HEK293T (cell line): Measurements from ENCODE around the gene SUCLG2.

ENCODE experiments used
- BHLHE40 ChIP-seq: fragments of 450-650 bp; IDR thresholded peaks from 2 replicates; pipeline ENCODE4 v1.6.1; 2016; ENCODE audit warnings: mild to moderate bottlenecking, moderate library complexity, borderline replicate concordance
- ELF4 ChIP-seq: fragments of 450-650 bp; IDR thresholded peaks from 2 replicates; pipeline ENCODE4 v1.6.1; 2017; ENCODE audit warnings: antibody characterized with exemption
- FOXM1 ChIP-seq: fragments of 450-650 bp; IDR thresholded peaks from 2 replicates; pipeline ENCODE4 v1.6.1; 2017; ENCODE audit warnings: mild to moderate bottlenecking, borderline replicate concordance
- NFRKB ChIP-seq: fragments of 450-650 bp; IDR thresholded peaks from 2 replicates; pipeline ENCODE4 v1.6.1; 2016; ENCODE audit warnings: mild to moderate bottlenecking, moderate library complexity
- PKNOX1 ChIP-seq: fragments of 450-650 bp; IDR thresholded peaks from 2 replicates; pipeline ENCODE4 v1.6.1; 2016
- SP1 ChIP-seq: fragments of 450-650 bp; IDR thresholded peaks from 2 replicates; pipeline ENCODE4 v1.6.1; 2017
- SUZ12 ChIP-seq: fragments of 450-650 bp; IDR thresholded peaks from 2 replicates; pipeline ENCODE4 v1.6.1; 2016; ENCODE audit warnings: mild to moderate bottlenecking
- TARDBP ChIP-seq: fragments of 450-650 bp; IDR thresholded peaks from 2 replicates; pipeline ENCODE4 v1.6.1; 2016

GRCh38 chr3:67647390-67647878 lies 7.0 kb downstream of the SUCLG2 start:
- TF ChIP-seq ELF4 (no peak), SP1 (no peak), NFRKB (no peak), SUZ12 (no peak), TARDBP (no peak), PKNOX1 (no peak), FOXM1 (no peak), BHLHE40 (no peak)
